Keratinocyte (primary cell): Measurements from ENCODE around the gene GRIP1. TPM values are rescaled to one million over a fixed set of nuclear protein-coding genes. Genes with fewer than 3 reads are reported as not detected.

ENCODE experiments used
- DNase-seq: peaks from one replicate; pipeline ENCODE4 v3.0.0-alpha.2; 2011; ENCODE audit warnings: low read depth, missing footprints, low spot score
- FAIRE-seq: peaks from 2 replicates; lab custom pipeline; 2011; peaks lifted over from hg19 to GRCh38; lab: Jason Lieb, UNC
- H2AFZ ChIP-seq: 2 replicates; pipeline ENCODE4 v1.6.0; 2012; ENCODE audit warnings: low read length, control low read depth, inconsistent platforms; ENCODE audit not compliant: control insufficient read depth
- H3K27ac ChIP-seq: 2 replicates; pipeline ENCODE4 v1.5.1; 2011; ENCODE audit warnings: low read length; ENCODE audit not compliant: control insufficient read depth, insufficient read depth
- H3K27me3 ChIP-seq: 3 replicates; pipeline ENCODE4 v1.6.0; 2011; ENCODE audit warnings: low read length; ENCODE audit not compliant: control insufficient read depth, insufficient read depth; ENCODE audit errors: extremely low read depth
- H3K36me3 ChIP-seq, 2 experiments: 2 replicates in 1 of 2; 3 replicates in 1 of 2; pipeline ENCODE4 v1.5.1; 2011; ENCODE audit warnings: low read length in 2 of 2, mild to moderate bottlenecking in 1 of 2; ENCODE audit not compliant: control insufficient read depth in 2 of 2, insufficient read depth in 2 of 2; ENCODE audit errors: extremely low read depth in 1 of 2
- H3K4me1 ChIP-seq: 3 replicates; pipeline ENCODE4 v1.5.1; 2011; ENCODE audit warnings: low read length; ENCODE audit not compliant: control insufficient read depth, insufficient read depth; ENCODE audit errors: extremely low read depth
- H3K4me2 ChIP-seq: 3 replicates; pipeline ENCODE4 v1.6.0; 2011; ENCODE audit warnings: low read depth, low read length; ENCODE audit not compliant: control insufficient read depth, insufficient read depth; ENCODE audit errors: extremely low read depth
- H3K4me3 ChIP-seq, 3 experiments: fragments of 200-600 bp in 1 of 3; sonication (generic) in 1 of 3; 2 replicates in 2 of 3; 3 replicates in 1 of 3; pipeline ENCODE4 v1.5.1; 2011 to 2016; ENCODE audit warnings: low read length in 3 of 3, mild to moderate bottlenecking in 3 of 3, control low read depth in 2 of 3, inconsistent platforms in 1 of 3, low read depth in 1 of 3, mixed read lengths in 1 of 3, mixed run types in 1 of 3, moderate library complexity in 1 of 3; ENCODE audit not compliant: control insufficient read depth in 2 of 3, insufficient read depth in 2 of 3; ENCODE audit errors: extremely low read depth in 1 of 3
- H3K79me2 ChIP-seq: 2 replicates; pipeline ENCODE4 v1.6.0; 2012; ENCODE audit warnings: low read length; ENCODE audit not compliant: control insufficient read depth, insufficient read depth
- H3K9ac ChIP-seq: 3 replicates; pipeline ENCODE4 v1.6.0; 2011; ENCODE audit warnings: low read length; ENCODE audit not compliant: control insufficient read depth, insufficient read depth; ENCODE audit errors: extremely low read depth
- H3K9me1 ChIP-seq: 3 replicates; pipeline ENCODE4 v1.6.0; 2011; ENCODE audit warnings: low read length; ENCODE audit not compliant: control insufficient read depth, insufficient read depth; ENCODE audit errors: extremely low read depth
- H3K9me3 ChIP-seq: 2 replicates; pipeline ENCODE4 v1.5.1; 2012; ENCODE audit warnings: low read depth, low read length; ENCODE audit not compliant: control insufficient read depth
- H4K20me1 ChIP-seq: 3 replicates; pipeline ENCODE4 v1.6.0; 2011; ENCODE audit warnings: low read length; ENCODE audit not compliant: control insufficient read depth, insufficient read depth; ENCODE audit errors: extremely low read depth
- CTCF ChIP-seq, 3 experiments: IDR thresholded peaks in 1 of 3; conservative IDR thresholded peaks in 1 of 3; optimal IDR thresholded peaks in 1 of 3; 2 replicates in 2 of 3; 3 replicates in 1 of 3; pipeline versions ENCODE3 to v1.5.1; 2011; ENCODE audit warnings: low read length in 3 of 3, mild to moderate bottlenecking in 3 of 3, moderate library complexity in 2 of 3, control low read depth in 1 of 3, inconsistent platforms in 1 of 3; ENCODE audit not compliant: insufficient read depth in 2 of 3; ENCODE audit errors: extremely low read depth in 1 of 3
- EZH2 ChIP-seq: IDR thresholded peaks from one replicate; pipeline ENCODE4 v1.6.1; 2012; ENCODE audit warnings: inconsistent platforms, mild to moderate bottlenecking, low read length, moderate library complexity
- dilution Hi-C: fragments of 300-500 bp; cut with MboI; formaldehyde crosslinking; loops from one replicate; pipeline ENCODE4 v1.7.0; 2020; ENCODE audit warnings: low sequenced_read_pairs; ENCODE audit not compliant: extremely low pct_ligation_motif_present
- polyA plus RNA-seq, 5 experiments: library from polyadenylated mRNA; depleted of rRNA in 3 of 5; stranded (reverse) in 3 of 5; stranded (forward) in 1 of 5; unstranded in 1 of 5; fragments of >200 nt; gene quantifications; 1 replicate in 1 of 5; 2 replicates in 3 of 5; 3 replicates in 1 of 5; pipeline versions ENCODE4 v1.2.1 to v1.2.3, GENCODE V29; 2011 to 2012; ENCODE audit warnings: missing spikeins in 2 of 5, low read depth in 1 of 5, low replicate concordance in 1 of 5

Gene GRIP1
- polyA plus RNA-seq, 1 donor (not counting 4 experiments of a cell fraction or from before 2014, with no cell fraction given): 6.7 TPM

GRCh38 chr12:66663611-66664010 lies 15.3 kb downstream of the GRIP1 start:
- H3K27ac ChIP-seq: no peak overlapping the region
- no peaks in the 10 kb centered on the region for H4K20me1 ChIP-seq
- DNase-seq (no peak), FAIRE-seq (no peak)
- dilution Hi-C loops: no loop called here
- no peaks in the 10 kb centered on the region for H3K27me3 ChIP-seq
- H3K4me1 ChIP-seq: peaks cover 28% of the 10 kb centered on the region
- H3K36me3 ChIP-seq: no peaks in the 10 kb centered on the region
- no peak for TF ChIP-seq EZH2
- no peak for TF ChIP-seq CTCF (optimal IDR thresholded peaks at IDR 0.05 in 1 of 3, IDR thresholded peaks at IDR 0.05 in 1 of 3, conservative IDR thresholded peaks at IDR 0.05 in 1 of 3; ENCODE audit: extremely low read depth in 1 of 3, insufficient read depth in 2 of 3, low read length in 3 of 3)
- H3K9ac ChIP-seq: no peak overlapping the region
- no peak overlapping the region for H3K4me2 ChIP-seq
- H3K4me3 ChIP-seq: no peak overlapping the region
- H3K79me2 ChIP-seq: no peaks in the 10 kb centered on the region
- H2AFZ ChIP-seq: no peak overlapping the region
- H3K9me3 ChIP-seq: no peaks in the 10 kb centered on the region
- no peaks in the 10 kb centered on the region for H3K9me1 ChIP-seq

- H3K9ac ChIP-seq: no peak overlapping the region
- peak overlapping the region in 2 of 3 experiments; percentile 22 to 39 for H3K4me3 ChIP-seq
- dilution Hi-C loops: no loop called here
Observed at GRCh38 chr12:66662729-66663128, 16.1 kb downstream of the GRIP1 start.

More at GRCh38 chr12:66662729-66663128, 16.1 kb downstream of the GRIP1 start:
- Histone ChIP-seq H3K4me1 (peaks cover 28% of the 10 kb centered on the region), H3K9me1 (no peaks in the 10 kb centered on the region), H3K9me3 (no peaks in the 10 kb centered on the region), H2AFZ (no peak overlapping the region), H3K27me3 (no peaks in the 10 kb centered on the region), H3K36me3 (no peaks in the 10 kb centered on the region), H3K27ac (peak overlapping the region; percentile 47), H3K4me2 (peak overlapping the region; percentile 58), H3K79me2 (no peaks in the 10 kb centered on the region), H4K20me1 (no peaks in the 10 kb centered on the region)
- TF ChIP-seq EZH2 (no peak), CTCF (optimal IDR thresholded peaks at IDR 0.05 in 1 of 3, IDR thresholded peaks at IDR 0.05 in 1 of 3, conservative IDR thresholded peaks at IDR 0.05 in 1 of 3; ENCODE audit: extremely low read depth in 1 of 3, insufficient read depth in 2 of 3, low read length in 3 of 3) (no peak)
- FAIRE-seq (peak; percentile 99), DNase-seq (peak; percentile 48)
